Measurements from ENCODE around the gene STK25.

STK25 gene

DNA sequence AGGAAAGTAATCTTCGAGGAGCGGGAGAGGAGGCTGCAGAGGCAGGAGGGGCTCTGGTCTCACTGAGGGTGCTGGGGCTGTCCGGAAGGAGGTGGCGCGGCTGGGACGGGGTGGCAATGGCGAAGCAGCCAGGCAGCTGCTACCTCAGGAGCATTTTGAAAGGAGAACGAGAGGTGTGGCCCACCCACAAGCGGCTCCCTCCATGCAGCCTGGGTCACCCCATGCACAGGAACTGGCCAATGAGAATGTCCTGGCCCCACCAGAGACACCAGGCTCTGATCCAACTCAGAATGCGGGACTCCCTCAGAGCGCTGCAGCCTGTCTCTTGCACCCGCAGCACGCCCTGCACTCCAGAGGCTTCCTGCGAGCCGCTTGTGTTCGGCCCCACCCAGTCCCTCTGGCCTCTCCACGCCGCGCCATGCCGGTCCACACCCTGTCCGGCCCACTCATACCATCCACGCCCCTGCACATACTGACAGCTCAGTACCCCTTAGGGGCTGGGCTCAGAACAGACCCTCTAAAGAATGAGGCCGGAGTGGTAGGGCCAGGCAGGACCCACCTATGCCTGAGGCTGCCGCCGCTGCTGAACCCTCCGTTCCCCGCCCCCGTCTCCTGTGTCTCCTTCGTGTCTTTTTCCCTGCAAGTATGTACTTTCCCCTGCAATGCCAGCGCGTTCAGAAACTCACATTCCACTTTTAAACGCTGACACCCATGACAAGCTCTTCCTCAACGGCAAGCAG, 43.8 kb upstream of the STK25 start:
- TF ChIP-seq, protein P1, sequence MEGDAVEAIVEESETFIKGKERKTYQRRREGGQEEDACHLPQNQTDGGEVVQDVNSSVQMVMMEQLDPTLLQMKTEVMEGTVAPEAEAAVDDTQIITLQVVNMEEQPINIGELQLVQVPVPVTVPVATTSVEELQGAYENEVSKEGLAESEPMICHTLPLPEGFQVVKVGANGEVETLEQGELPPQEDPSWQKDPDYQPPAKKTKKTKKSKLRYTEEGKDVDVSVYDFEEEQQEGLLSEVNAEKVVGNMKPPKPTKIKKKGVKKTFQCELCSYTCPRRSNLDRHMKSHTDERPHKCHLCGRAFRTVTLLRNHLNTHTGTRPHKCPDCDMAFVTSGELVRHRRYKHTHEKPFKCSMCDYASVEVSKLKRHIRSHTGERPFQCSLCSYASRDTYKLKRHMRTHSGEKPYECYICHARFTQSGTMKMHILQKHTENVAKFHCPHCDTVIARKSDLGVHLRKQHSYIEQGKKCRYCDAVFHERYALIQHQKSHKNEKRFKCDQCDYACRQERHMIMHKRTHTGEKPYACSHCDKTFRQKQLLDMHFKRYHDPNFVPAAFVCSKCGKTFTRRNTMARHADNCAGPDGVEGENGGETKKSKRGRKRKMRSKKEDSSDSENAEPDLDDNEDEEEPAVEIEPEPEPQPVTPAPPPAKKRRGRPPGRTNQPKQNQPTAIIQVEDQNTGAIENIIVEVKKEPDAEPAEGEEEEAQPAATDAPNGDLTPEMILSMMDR (IDR thresholded peaks at IDR 0.05; ENCODE audit: insufficient read depth, missing control alignments), result no peak
- no peak for DNase-seq (ENCODE audit: insufficient read length, low spot score)
- no peak for FAIRE-seq

DNA sequence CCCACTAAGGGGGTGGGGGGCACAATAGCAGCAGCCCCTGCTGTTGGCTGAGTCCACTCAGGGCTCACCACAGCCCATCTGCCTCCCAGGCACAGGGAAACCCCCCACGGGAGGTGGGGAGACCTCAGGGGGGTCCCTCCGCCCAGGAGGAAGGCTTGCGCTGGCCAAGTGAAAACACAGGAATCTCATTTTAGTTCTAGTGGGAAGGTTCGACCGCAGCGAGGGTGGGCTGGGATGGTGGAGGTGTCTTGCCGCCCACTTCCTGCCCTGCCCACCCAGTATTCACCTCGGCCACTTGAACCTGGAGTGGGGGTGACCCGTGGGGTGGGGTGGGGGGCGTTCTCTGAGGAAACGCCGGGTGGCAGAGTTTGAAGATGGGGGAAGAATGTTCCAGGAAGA, 43.2 kb upstream of the STK25 start:
- FAIRE-seq, result no peak
- DNase-seq (ENCODE audit: insufficient read length, low spot score), result no peak
- TF ChIP-seq, protein P1 (IDR thresholded peaks at IDR 0.05; ENCODE audit: insufficient read depth, missing control alignments), result no peak

DNA sequence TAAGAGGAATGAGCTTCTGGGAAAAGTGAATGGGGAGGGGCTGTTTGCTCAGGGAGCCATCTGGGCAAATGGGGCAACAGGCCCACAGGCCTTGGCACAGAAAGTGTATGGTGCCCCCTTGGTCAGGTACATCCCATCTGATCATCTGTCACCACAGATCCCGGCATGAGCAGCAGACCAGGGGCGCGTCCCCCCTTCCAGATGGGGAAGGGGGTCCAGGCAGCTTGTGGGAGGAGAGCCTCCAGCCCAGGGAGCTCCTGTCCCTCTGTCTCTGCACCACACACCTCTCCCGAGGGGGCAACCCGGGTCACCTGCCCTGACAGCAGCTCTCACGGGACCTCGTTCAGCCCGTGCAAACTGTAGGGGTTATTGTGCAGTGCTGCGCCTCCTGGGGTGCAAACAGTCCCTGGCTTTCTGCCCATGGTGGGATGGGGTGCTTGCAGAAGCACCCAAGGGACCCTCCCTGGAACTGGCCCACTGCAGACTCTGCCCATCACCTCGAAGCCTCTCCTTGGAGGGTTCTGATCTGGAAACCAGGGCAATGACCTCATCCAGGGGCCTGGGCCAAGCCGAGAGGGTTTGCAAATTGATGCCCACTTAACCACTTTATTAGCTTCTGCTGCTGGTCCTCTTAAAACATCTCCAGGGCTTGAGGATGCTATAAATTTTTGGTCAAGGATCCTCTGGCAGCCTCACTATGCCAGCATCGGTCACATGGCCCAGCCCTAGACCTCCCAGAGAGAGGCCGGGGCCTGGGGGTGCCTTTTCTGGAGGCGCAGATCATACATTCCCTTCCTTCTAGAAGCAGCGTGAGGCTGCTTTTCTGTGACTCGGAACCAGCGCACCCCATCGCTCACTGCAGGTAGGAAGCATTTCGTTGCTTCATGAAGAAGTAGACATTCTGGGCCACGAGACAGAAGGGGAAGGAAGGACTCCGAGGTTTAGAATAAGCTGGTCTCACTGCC, 42.5 kb upstream of the STK25 start:
- TF ChIP-seq, protein P1 (IDR thresholded peaks at IDR 0.05; ENCODE audit: insufficient read depth, missing control alignments), result no peak
- FAIRE-seq (no peak), DNase-seq (ENCODE audit: insufficient read length, low spot score) (no peak)

DNA sequence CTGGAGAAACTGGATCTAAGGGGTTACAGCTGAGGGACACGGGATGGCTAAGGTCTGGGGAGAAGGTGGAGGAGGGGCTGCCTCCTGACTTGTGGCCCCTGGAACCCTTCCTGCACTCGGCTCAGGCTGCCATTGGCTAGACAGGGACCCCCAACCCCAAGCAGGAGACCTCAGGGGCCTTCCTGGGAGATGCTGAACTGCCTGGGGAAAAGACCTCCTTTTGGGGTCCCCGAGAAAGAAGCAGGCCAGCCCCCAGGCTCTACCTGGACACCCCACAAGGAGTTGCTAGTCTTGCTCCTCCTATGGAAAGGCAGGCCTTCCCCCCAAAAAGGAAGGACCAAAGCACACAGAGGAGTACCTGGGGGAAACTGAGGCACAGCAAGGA, 40.1 kb upstream of the STK25 start:
- TF ChIP-seq, protein P1 (IDR thresholded peaks at IDR 0.05; ENCODE audit: insufficient read depth, missing control alignments), result no peak
- FAIRE-seq (no peak), DNase-seq (ENCODE audit: insufficient read length, low spot score) (no peak)

DNA sequence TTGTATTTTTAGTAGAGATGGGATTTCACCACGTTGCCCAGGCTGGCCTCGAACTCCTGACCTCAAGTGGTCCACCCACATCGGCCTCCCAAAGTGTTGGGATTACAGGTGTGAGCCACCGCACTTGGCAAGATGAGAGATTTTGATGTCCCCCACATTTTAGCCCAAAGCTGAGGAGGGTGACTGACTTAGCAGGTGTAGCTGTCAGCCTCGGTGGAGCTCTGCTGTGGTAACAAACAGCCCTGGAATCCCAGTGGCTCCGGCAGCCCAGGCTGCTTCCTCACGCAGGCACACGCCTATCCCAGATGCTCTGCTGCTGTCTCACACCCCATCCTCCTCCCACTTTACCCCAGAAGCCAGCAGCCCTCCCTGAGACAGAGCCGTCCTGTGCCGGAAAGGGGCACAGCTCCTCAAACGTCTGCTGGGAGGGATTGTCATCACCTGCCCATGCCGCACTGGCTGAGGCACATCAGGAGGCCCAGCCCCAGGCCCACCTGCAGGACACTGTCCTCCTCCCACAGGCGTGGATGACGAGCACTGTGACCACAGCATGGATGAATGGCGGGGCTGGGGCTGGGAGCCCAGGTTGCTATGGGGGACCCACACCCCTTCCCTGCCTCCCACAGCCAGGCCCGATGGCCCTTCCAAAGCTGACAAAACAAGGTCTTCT, 39.5 kb upstream of the STK25 start:
- FAIRE-seq (no peak), DNase-seq (ENCODE audit: insufficient read length, low spot score) (no peak)
- TF ChIP-seq, protein P1 (IDR thresholded peaks at IDR 0.05; ENCODE audit: insufficient read depth, missing control alignments), result no peak

DNA sequence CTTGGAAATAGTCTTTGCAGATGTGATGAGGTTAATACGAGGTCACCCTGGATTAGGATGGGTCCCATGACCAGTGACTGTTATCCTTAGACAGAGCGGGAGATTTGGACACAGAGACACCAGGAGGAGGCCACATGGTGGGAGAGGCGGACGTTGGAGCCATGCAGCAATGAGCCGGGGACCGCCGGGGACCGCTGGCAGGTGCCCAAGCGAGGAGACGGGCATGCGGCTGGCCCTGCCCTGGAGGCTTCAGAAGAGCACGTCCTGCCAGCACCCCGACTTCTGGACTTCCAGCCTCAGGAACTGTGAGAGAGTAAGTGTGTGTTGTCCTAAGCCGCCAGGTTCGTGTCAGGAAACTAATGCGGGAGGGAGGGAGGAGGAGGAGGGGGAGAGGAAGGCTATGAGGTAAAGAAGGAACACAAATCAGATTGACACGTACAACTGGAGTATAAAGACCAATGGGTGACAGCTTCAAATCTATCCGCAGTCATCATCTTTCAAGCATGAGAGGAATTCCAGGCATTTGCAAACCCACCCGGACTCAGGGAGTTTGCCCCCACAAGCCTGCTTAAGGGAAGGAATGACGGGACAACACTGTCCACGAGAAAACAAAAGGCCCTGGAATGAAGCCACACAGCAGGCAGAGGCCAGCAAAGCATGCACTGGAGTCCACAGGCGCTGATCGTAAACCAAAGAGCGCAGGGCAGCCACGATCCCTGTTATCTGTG, 38.6 kb upstream of the STK25 start:
- no peak for FAIRE-seq
- no peak for DNase-seq (ENCODE audit: insufficient read length, low spot score)
- TF ChIP-seq, protein P1 (IDR thresholded peaks at IDR 0.05; ENCODE audit: insufficient read depth, missing control alignments), result no peak

Data from D721Med (cell line).